NCI-H345 (cell line): ENCODE results near the gene FAM111A.

Experiments used
- DNase-seq: peaks from one replicate; lab custom pipeline; 2025; lab: John Stamatoyannopoulos, UW

Gene FAM111A

GRCh38 chr11:59180168-59180776 lies 37.6 kb downstream of the FAM111A start:
- no peak for DNase-seq

GRCh38 chr11:59180907-59181306 lies 38.3 kb downstream of the FAM111A start:
- DNase-seq: no peak

DNA sequence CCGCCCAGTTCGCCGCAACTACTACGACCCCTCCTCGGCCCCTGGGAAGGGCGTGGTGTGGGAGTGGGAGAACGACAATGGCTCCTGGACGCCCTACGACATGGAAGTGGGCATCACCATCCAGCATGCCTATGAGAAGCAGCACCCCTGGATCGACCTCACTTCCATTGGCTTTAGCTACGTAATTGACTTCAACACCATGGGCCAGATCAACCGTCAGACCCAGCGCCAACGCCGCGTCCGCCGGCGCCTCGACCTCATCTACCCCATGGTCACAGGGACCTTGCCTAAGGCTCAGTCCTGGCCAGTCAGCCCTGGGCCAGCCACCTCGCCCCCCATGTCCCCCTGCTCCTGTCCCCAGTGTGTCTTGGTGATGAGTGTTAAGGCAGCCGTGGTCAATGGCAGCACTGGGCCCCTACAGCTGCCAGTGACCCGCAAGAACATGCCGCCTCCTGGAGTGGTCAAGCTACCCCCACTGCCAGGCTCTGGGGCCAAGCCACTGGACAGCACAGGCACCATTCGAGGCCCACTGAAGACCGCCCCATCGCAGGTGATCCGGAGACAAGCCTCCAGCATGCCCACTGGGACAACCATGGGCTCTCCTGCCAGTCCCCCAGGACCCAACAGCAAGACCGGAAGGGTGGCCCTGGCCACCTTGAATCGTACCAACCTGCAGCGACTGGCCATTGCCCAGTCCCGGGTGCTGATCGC lies 39.2 kb downstream of the FAM111A start:
- no peak for DNase-seq

DNA sequence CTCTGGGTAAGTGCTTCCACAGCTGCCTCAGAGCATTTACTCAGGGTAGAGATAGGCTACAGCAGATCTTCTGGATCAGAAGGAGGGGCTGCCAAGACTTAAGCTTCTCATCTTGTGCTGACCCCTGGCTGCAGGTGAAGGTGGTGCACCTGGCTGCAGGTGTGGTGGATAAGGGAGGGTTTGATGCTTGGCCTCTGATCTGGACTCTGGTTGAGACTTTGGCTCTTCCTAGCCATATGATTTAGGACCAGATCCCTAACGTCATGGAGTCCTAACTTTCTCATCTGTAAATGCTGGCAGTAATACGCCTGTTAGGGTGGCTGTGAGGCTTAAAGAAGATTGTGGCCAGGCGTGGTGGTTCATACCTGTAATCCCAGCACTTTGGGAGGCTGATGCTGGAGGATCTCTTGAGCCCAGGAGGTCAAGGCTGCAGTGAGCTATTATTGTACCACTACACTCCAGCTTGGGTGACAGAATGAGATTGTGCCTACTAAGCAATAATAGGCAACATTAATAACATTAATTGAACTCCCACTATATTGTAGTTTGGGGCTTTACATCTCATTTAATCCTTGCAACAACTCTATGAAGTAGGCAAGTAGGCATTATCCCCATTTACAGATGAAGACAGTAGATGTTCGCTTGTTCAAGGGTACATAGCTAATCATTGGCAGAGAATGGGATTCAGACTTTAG lies 39.9 kb downstream of the FAM111A start:
- DNase-seq: no peak

DNA sequence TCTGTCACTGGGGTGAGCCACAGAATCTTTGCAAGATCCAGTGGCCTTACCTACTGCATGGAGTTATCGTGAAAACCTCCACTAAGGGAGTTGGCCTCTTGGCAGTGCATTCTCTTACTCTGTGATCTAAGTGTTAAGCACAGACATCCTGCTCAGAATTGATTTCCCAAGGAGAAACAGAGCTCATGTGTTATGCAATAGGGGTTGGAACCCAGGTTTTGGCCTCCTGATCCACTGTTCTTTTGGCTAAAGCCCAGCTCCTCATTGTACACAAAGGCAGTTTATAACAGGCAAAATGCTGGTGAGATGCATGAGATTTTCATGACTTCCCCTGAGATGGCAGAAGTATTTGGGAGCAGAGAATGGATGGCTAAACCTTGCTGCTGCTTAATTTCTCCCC lies 41.1 kb downstream of the FAM111A start:
- no peak for DNase-seq

DNA sequence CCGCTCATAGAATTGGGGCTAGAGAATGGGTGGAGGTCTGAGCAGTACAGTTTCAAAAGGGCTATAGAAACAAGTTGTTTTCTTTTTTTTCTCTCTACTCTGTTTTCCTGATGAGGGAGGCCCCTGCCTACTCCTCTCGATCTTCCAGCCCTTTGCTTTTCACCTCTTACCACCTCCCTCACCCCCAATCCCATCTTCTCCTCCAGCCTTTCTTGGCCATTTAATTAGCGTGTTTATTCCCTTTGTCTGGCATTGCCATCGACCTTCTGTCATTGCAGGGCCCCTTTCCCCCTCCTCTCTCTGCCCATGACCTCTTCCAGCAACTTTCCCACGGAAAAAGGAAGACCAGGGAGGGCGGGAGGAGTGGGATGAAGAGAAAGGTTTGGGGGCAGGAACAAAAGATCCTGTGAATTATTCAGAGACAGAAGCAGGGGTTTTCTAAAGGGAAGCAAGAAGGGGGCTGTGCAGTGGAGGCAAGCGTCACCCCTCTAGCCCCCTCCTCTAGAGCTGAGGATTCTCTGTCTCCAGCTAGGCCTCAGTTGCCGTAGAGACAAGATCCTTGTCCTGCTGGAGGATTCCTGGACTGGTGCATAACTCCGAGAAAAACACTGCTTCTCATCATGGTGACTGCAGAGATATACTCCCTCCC lies 42.2 kb downstream of the FAM111A start:
- no peak for DNase-seq

GRCh38 chr11:59185386-59185945 lies 42.8 kb downstream of the FAM111A start:
- no peak for DNase-seq

GRCh38 chr11:59186130-59186594 lies 43.5 kb downstream of the FAM111A start:
- DNase-seq: no peak

DNA sequence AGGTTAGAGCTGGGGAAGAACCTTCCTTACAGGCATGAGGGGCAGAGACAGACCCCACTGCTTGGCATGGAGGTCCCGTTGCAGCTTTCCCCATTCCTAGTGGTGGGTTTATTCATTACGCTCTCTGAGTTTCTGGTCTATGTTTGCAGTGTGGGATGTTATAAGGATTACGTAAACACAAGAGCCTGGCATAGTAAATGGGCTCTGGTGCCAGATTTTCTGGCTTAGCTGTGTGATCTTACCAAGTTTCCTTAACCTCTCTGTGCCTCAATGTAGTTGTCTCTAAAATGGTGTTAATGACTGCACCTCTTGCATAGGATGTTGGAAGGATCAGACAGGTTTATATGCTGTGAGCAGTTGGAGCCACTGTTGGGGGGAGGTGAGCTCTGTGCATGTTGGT lies 44.4 kb downstream of the FAM111A start:
- no peak for DNase-seq

DNA sequence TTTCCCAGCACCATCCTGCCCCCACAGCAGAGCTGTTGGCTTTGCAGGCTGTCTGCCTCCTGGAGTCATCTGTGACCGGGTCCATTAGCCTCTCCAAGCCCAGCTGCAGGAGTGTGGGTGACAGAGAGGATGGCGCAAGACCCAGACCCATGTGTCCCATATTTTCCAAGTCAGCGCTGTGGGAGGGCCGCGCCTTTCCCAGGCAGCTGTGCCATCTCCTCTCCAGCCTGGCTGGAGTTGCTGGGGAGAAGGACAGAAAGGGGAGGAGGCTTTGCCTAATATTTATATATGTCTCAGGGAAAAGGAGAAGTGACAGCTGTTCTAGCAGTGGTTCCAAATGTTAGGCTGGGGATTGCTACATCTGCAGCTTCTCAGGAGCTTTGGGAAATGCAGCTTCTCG lies 44.9 kb downstream of the FAM111A start:
- no peak for DNase-seq

DNA sequence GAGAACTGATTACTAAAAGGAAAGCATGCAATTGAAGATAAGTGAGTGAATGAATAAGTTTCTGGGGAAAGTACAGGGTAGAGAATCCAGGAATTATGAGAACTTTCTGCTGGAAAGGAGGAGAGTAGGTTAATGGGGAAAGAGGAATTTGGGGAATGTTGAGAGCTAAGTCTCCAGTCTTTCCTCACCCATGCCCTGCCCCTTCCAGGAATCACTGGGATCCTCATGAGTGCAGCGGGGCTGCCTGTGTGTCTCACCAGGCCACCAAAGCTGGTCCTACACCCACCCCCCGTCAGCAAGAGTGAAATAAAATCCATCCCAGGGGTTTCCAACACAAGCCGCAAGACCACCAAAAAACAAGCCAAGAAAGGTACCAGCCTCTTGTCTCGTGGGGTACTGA lies 46.3 kb downstream of the FAM111A start:
- no peak for DNase-seq

DNA sequence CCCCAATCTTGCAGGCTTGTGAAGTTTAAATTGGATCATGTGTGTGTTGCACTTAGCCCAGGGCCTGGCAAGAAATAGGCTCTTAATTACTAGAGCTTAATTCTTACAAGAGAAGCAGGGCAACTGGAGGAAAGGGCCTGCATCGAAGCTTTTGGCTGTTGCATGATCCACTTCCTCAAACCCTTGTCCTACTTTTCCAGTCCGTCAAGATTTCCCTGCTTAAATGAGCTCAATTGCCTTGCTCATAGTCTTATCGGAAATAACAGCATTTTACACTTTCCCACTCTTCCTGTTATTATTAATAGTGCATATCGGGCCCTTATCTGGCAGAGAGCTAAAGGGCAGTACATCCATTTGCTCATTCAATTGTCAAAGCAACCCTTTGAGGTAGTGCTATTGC lies 47.3 kb downstream of the FAM111A start:
- DNase-seq: no peak

- no peak for DNase-seq
Measured at GRCh38 chr11:59191095-59191494, 48.4 kb downstream of the FAM111A start.

- DNase-seq: no peak
Measured at GRCh38 chr11:59191890-59192289, 49.2 kb downstream of the FAM111A start.

DNA sequence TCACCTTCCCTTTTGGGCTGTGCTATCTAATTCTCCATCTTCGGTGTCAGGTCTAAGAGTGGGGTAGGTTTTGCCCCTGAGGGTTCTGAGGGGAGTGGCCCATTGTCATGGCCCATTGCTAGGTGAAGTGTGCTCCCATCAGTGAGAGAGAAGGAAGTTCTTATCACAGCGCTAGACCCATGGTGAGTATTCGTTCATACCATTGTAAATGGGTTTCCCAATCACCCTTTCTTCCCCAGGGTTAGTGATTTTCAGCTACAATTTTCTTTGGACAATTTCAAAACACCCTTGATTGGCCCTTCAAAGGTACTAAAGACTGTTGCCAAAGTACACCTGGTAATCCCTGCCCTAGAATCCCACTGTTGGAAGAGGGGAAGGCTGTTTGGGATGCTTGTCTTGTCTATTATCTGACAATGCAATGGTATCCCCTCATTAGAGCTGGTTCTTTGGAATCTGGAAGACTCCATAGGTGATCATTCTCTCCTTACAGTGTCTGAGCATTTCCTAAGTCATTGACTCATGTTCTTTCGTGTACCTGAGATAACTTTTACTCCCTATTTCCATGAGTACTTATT lies 49.9 kb downstream of the FAM111A start:
- DNase-seq: no peak

DNA sequence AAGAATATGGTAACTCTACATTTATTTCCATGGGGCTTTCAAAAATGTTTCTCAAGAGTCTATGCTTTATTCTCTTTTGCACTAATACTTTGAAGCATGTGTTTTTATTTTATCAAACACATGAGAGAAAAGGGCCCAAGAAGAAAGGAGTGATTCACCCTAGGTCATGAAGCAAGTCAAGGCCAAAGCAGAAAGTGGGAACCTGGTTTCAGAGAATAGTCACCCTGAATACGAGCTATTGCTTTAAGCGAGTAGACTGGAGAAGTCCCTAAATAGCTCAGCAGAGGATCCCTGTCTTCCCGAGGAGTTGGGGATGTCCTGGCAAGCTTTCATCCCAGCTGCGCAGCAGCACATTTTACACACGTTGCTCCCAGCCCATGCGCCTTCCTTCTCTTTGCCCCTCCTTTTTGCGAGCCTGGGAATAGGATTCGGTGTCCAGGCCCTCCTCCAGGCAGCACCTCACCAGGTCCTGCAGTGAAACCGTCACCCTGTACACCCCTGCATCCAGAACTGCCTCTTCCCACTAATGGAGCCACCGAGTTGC lies 51.0 kb downstream of the FAM111A start:
- DNase-seq: no peak

GRCh38 chr11:59195586-59195985 lies 52.9 kb downstream of the FAM111A start:
- peak; percentile 68 for DNase-seq

GRCh38 chr11:59196777-59197176 lies 54.1 kb downstream of the FAM111A start:
- DNase-seq: no peak

DNA sequence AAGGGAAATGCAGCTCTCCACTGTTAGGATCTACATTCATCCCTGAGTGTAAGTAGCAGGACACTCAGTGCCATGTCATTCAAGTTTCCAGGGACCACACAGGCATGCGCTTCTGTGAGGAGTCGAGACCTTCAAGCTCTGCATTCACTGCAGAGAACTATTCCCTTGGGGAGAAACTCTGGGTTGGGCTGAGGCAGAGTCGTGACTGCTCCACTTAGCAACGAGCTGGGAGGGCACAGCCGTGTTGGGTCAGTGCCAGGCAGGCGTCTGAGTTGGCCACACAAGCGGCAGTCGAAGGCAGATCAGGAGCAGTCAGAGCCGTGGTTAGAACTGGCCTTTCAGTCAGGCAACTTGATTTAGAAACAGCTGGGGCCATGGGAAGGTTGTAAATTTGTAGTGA lies 55.3 kb downstream of the FAM111A start:
- peak; percentile 20 for DNase-seq

DNA sequence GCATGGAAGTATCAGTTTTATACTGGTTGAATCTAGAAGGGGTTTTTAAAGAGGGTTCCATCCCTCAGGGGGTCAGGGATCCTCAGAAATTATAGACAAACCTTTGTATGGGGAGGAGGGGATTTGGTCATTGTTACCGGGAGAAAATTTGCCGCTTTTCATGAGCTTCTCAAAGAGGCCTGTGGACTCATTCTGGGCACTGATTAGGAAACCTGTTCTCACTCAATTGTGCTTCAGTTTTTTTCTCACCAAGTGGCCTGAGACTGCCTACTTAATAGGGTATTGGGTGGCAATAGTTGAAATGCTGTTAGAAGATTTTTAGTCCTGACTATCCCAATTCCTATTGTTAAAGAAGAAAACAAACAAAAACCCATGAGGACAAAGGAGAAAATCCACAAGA lies 56.1 kb downstream of the FAM111A start:
- DNase-seq: no peak

- DNase-seq: no peak
Measured at GRCh38 chr11:59199546-59200422, 57.1 kb downstream of the FAM111A start.
